Endothelial cell (in vitro differentiated cells): ENCODE data around the gene MPST. TPM values are rescaled to one million over a fixed set of nuclear protein-coding genes. Genes with fewer than 3 reads are reported as not detected.

Experiments used
- DNase-seq: peaks from one replicate; pipeline ENCODE4 v3.0.0; 2021; ENCODE audit warnings: low spot score
- H3K27ac Mint-ChIP-seq: one replicate; pipeline ENCODE4 v1.8.0; 2021; ENCODE audit warnings: mixed read lengths, inconsistent platforms; ENCODE audit not compliant: unreplicated experiment
- H3K27me3 Mint-ChIP-seq: one replicate; pipeline ENCODE4 v1.8.0; 2021; ENCODE audit warnings: mild to moderate bottlenecking, moderate library complexity, mixed read lengths, inconsistent platforms; ENCODE audit not compliant: unreplicated experiment
- H3K36me3 Mint-ChIP-seq: one replicate; pipeline ENCODE4 v1.8.0; 2021; ENCODE audit warnings: mild to moderate bottlenecking, low read depth, mixed read lengths, inconsistent platforms; ENCODE audit not compliant: unreplicated experiment
- H3K4me1 Mint-ChIP-seq: one replicate; pipeline ENCODE4 v1.8.0; 2021; ENCODE audit warnings: mild to moderate bottlenecking, mixed read lengths, inconsistent platforms; ENCODE audit not compliant: unreplicated experiment
- H3K4me3 Mint-ChIP-seq: one replicate; pipeline ENCODE4 v1.8.0; 2021; ENCODE audit warnings: mild to moderate bottlenecking, mixed read lengths, inconsistent platforms; ENCODE audit not compliant: unreplicated experiment
- H3K9me3 Mint-ChIP-seq: one replicate; pipeline ENCODE4 v1.8.0; 2021; ENCODE audit warnings: mixed read lengths, inconsistent platforms; ENCODE audit not compliant: unreplicated experiment
- total RNA-seq: library from RNA; stranded (reverse); fragmentation: NEBNext Ultra II Directional; extraction: Animal tissue kit (Norgen Biotek cat#: 25700); gene quantifications from one replicate; pipeline ENCODE4 v1.2.1, GENCODE V29; 2021; ENCODE audit not compliant: unreplicated experiment
- TF ChIP-seq, protein P1 (sequence below): fragments of 200-600 bp; sonication (generic); IDR thresholded peaks from one replicate; pipeline ENCODE4 v1.5.0; 2021; ENCODE audit warnings: antibody characterized with exemption; ENCODE audit not compliant: unreplicated experiment

Gene MPST
- total RNA-seq, 1 donor from 2014 or later: 78.7 TPM

DNA sequence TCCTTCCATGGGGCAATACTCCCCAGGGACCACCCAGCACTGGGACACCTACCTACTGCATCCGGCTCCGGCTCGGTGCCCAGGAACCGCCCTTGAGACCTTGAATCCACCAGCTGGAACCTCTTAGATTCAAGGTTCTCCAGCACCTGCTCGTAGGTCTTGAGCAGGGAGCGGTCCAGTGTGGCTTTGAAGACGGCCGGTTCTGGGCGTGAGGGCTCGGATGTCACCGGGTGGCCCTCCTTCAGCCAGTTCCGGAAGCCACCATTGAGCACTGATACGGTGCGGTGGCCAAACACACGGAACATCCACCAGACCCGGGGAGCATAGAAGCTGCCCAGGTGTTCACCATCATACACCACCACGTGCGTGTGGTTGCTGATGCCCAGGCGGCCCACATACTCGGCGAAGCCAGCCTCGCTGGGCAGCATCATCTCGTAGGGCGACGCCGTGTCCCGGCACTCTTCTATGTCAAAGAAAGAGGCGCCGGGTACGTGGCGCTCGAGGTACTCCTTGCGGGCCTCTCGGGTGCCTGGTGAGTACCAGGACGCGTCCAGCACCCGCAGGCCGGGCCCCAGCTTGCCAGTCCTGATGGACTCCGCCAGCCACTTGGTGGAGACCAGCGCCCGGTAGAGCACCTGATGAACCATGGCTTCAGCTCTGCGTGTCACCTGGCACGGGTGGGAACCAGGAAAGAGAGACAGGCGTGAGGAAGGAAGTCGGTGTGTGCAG is 1.3 kb upstream of the MPST start:
- Mint-ChIP-seq H3K4me1 (peaks cover 20% of the 10 kb centered on the region), H3K27me3 (peaks cover 2% of the 10 kb centered on the region), H3K36me3 (no peaks in the 10 kb centered on the region), H3K9me3 (no peaks in the 10 kb centered on the region), H3K27ac (peak overlapping the region; percentile 70), H3K4me3 (peak overlapping the region; percentile 94)
- DNase-seq: no peak
- TF ChIP-seq, protein P1, sequence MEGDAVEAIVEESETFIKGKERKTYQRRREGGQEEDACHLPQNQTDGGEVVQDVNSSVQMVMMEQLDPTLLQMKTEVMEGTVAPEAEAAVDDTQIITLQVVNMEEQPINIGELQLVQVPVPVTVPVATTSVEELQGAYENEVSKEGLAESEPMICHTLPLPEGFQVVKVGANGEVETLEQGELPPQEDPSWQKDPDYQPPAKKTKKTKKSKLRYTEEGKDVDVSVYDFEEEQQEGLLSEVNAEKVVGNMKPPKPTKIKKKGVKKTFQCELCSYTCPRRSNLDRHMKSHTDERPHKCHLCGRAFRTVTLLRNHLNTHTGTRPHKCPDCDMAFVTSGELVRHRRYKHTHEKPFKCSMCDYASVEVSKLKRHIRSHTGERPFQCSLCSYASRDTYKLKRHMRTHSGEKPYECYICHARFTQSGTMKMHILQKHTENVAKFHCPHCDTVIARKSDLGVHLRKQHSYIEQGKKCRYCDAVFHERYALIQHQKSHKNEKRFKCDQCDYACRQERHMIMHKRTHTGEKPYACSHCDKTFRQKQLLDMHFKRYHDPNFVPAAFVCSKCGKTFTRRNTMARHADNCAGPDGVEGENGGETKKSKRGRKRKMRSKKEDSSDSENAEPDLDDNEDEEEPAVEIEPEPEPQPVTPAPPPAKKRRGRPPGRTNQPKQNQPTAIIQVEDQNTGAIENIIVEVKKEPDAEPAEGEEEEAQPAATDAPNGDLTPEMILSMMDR: no peak

GRCh38 chr22:37018815-37019308 is 680 bp upstream of the MPST start:
- peaks cover 20% of the 10 kb centered on the region for H3K4me1 Mint-ChIP-seq
- peaks cover 4% of the 10 kb centered on the region for H3K36me3 Mint-ChIP-seq
- peak overlapping the region; percentile 94 for H3K4me3 Mint-ChIP-seq
- peak; percentile 41 for DNase-seq
- TF ChIP-seq, protein P1: no peak
- H3K27me3 Mint-ChIP-seq: peaks cover 2% of the 10 kb centered on the region
- H3K9me3 Mint-ChIP-seq: no peaks in the 10 kb centered on the region
- peak overlapping the region; percentile 70 for H3K27ac Mint-ChIP-seq

DNA sequence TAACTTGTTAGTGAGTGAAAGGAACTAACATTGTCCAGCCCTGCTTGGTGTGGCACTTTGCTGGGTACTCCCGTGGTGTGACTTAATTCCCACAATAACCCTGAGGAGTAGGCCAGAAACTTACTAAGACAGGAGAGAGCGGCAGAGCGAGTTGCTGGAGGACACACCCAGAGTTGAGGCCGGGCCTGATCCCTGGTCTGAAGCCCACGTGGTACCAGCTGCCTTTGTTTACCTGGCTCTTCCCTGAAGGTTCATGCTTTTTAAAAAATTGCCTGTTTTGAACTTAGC is 594 bp downstream of the MPST start:
- H3K36me3 Mint-ChIP-seq: peaks cover 8% of the 10 kb centered on the region
- TF ChIP-seq, protein P1: no peak
- H3K9me3 Mint-ChIP-seq: no peaks in the 10 kb centered on the region
- peak overlapping the region; percentile 97 for H3K4me3 Mint-ChIP-seq
- peaks cover 2% of the 10 kb centered on the region for H3K27me3 Mint-ChIP-seq
- peak overlapping the region; percentile 92 for H3K27ac Mint-ChIP-seq
- DNase-seq: no peak
- H3K4me1 Mint-ChIP-seq: peaks cover 20% of the 10 kb centered on the region

DNA sequence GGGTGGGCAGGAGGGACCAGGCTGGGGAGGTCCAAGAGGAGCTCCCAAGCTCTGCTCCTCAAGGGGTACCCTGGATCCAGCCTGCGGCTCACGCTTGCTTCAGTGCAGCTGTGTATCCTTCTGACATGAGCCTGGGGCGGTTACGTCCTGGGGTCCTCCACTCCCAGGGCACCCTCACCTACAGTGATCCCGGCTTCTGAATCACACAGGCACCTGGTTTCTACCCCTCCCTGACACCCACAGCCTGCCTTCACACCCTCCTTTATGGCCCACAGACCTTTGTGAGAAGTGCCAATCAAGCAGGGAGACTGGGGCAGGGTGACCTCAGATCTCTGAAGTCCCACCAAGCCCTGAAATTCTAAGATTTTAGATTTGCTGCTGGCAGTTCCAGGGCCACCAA is 1.5 kb downstream of the MPST start:
- H3K27me3 Mint-ChIP-seq: peaks cover 2% of the 10 kb centered on the region
- no peak for DNase-seq
- H3K4me1 Mint-ChIP-seq: peaks cover 18% of the 10 kb centered on the region
- TF ChIP-seq, protein P1: no peak
- H3K9me3 Mint-ChIP-seq: no peaks in the 10 kb centered on the region
- H3K4me3 Mint-ChIP-seq: peak overlapping the region; percentile 56
- no peak overlapping the region for H3K27ac Mint-ChIP-seq
- H3K36me3 Mint-ChIP-seq: peaks cover 11% of the 10 kb centered on the region

GRCh38 chr22:37021710-37022482 is 2.4 kb downstream of the MPST start:
- H3K9me3 Mint-ChIP-seq: no peaks in the 10 kb centered on the region
- DNase-seq: peak; percentile 43
- H3K36me3 Mint-ChIP-seq: peaks cover 11% of the 10 kb centered on the region
- TF ChIP-seq, protein P1: peak; percentile 77
- no peak overlapping the region for H3K27ac Mint-ChIP-seq
- peaks cover 12% of the 10 kb centered on the region for H3K4me1 Mint-ChIP-seq
- H3K4me3 Mint-ChIP-seq: peak overlapping the region; percentile 49
- peaks cover 2% of the 10 kb centered on the region for H3K27me3 Mint-ChIP-seq
